ENCODE results near the gene TNFRSF4. TPM values are rescaled to one million over a fixed set of nuclear protein-coding genes. Genes with fewer than 3 reads are reported as not detected.

TNFRSF4 gene
- total RNA-seq, 1 donor from 2014 or later: not detected

DNA sequence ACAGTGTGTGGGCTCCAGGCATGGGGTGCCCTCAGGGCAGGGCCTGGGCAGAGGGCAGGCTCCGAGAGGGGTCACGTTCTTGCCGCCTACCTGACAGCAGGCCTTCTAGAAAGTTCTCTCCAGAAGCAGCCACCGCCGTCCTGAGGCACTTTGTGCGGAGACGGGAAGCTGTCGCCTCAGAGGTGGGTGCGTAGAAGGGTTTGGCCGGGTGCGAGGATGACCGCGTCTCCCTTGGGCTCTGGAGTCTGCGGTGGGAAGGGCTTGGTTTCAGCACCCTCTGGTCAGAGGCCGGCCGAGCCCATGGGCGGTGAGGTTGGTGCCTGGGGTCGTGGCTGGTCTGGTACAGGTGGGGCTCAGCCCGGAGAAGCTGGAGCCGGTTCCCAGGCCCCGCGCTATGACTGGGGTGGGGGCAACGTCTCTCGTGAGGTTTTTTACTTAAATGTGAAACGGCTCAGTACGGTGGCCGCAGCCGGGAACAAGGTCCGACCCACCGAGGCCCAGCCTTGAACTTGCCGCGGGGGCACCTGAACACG, 50.3 kb downstream of the TNFRSF4 start:
- H3K36me3 Mint-ChIP-seq: no peaks in the 10 kb centered on the region

DNA sequence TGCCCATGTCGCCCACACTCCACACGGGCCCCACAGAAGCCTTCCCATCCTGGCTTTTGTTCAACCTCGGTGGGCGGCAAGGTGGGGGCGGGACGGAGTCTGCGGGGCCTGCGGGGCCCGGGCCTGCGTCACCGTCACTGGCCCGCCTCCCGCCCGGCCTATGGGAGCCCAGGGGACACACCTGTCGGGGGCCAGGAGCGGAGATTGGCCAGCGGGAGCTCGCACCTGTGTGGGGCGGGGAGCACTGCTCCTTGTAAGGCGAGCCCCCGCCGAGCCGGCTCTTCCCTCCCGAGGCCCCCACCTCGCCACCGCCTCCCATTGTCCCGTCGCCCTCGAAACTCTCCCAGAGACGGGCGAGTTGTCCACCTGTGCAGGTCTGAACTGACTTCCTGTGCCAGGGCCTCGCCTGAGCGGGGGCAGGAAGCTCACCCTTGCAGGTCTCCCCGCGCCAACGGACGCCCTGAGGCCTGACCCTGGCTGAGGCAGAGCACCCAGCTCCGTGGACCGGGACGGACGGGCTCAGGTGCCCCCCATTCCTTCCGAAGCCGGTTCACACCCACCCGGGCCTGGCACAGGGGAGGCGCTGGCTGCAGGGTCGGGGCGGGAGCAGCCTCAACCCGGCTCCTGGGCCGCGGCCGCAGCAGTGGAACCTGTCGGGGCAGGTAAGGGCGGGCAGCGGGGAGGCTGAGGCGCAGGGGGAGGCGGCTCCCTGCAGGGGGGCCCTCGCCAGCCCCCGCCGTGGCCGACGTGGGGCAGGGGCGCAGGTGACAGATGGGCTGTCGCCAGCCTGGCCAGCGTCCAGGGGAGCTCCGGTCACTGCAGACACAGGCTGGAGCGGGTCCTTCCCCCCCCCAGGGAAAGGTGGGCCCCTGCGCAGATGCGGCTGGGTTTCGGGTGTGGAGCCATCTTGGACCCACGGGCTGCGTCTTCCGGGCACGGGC, 51.1 kb downstream of the TNFRSF4 start:
- DNase-seq (ENCODE audit: low spot score): no peak
- H3K27me3 ChIP-seq: peaks cover 38% of the 10 kb centered on the region
- no peaks in the 10 kb centered on the region for H3K9me3 ChIP-seq (ENCODE audit: low read depth)
- H3K4me3 ChIP-seq: no peak overlapping the region
- Mint-ChIP-seq H3K9me3 (no peaks in the 10 kb centered on the region), H3K4me3 (no peak overlapping the region), H3K27me3 (ENCODE audit: insufficient read depth, low read depth) (peaks cover 9% of the 10 kb centered on the region), H3K4me1 (peaks cover 8% of the 10 kb centered on the region), H3K36me3 (no peaks in the 10 kb centered on the region), H3K27ac (no peak overlapping the region)
- H3K4me1 ChIP-seq: peaks cover 36% of the 10 kb centered on the region
- H3F3A ChIP-seq (ENCODE audit: low read depth): peaks cover 28% of the 10 kb centered on the region
- H3K79me2 ChIP-seq (ENCODE audit: low read depth): no peaks in the 10 kb centered on the region
- no peak for TF ChIP-seq EZH2phosphoT487 (IDR thresholded peaks at IDR 0.05)
- TF ChIP-seq, protein P1, sequence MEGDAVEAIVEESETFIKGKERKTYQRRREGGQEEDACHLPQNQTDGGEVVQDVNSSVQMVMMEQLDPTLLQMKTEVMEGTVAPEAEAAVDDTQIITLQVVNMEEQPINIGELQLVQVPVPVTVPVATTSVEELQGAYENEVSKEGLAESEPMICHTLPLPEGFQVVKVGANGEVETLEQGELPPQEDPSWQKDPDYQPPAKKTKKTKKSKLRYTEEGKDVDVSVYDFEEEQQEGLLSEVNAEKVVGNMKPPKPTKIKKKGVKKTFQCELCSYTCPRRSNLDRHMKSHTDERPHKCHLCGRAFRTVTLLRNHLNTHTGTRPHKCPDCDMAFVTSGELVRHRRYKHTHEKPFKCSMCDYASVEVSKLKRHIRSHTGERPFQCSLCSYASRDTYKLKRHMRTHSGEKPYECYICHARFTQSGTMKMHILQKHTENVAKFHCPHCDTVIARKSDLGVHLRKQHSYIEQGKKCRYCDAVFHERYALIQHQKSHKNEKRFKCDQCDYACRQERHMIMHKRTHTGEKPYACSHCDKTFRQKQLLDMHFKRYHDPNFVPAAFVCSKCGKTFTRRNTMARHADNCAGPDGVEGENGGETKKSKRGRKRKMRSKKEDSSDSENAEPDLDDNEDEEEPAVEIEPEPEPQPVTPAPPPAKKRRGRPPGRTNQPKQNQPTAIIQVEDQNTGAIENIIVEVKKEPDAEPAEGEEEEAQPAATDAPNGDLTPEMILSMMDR (IDR thresholded peaks at IDR 0.05): no peak
- no peak for TF ChIP-seq EZH2 (IDR thresholded peaks at IDR 0.05)
- H3K9ac ChIP-seq: no peak overlapping the region
- no peak overlapping the region for H2AFZ ChIP-seq (replicated peaks)
- no peak overlapping the region for H3K27ac ChIP-seq
- no peaks in the 10 kb centered on the region for H3K36me3 ChIP-seq
- H3K4me2 ChIP-seq: peak overlapping the region; percentile 27
- H4K20me1 ChIP-seq (ENCODE audit: low read depth): no peaks in the 10 kb centered on the region

More for the DNA sequence above, 50.3 kb downstream of the TNFRSF4 start:
- H2AFZ ChIP-seq (replicated peaks): no peak overlapping the region
- H3K9me3 ChIP-seq (ENCODE audit: low read depth): no peaks in the 10 kb centered on the region
- Mint-ChIP-seq H3K27ac (peak overlapping the region; percentile 90), H3K27me3 (ENCODE audit: insufficient read depth, low read depth) (peaks cover 9% of the 10 kb centered on the region), H3K4me1 (peaks cover 8% of the 10 kb centered on the region), H3K4me3 (no peak overlapping the region), H3K9me3 (no peaks in the 10 kb centered on the region)
- no peak overlapping the region for H3K4me3 ChIP-seq
- no peaks in the 10 kb centered on the region for H3K79me2 ChIP-seq (ENCODE audit: low read depth)
- H3K4me1 ChIP-seq: peaks cover 29% of the 10 kb centered on the region
- TF ChIP-seq EZH2 (IDR thresholded peaks at IDR 0.05) (no peak), EZH2phosphoT487 (IDR thresholded peaks at IDR 0.05) (no peak)
- TF ChIP-seq, protein P1 (IDR thresholded peaks at IDR 0.05): no peak
- peaks cover 25% of the 10 kb centered on the region for H3F3A ChIP-seq (ENCODE audit: low read depth)
- H4K20me1 ChIP-seq (ENCODE audit: low read depth): no peaks in the 10 kb centered on the region
- H3K27ac ChIP-seq: no peak overlapping the region
- no peak for DNase-seq (ENCODE audit: low spot score)
- H3K9ac ChIP-seq: no peak overlapping the region
- H3K36me3 ChIP-seq: no peaks in the 10 kb centered on the region
- H3K27me3 ChIP-seq: peaks cover 38% of the 10 kb centered on the region
- H3K4me2 ChIP-seq: no peak overlapping the region

DNA sequence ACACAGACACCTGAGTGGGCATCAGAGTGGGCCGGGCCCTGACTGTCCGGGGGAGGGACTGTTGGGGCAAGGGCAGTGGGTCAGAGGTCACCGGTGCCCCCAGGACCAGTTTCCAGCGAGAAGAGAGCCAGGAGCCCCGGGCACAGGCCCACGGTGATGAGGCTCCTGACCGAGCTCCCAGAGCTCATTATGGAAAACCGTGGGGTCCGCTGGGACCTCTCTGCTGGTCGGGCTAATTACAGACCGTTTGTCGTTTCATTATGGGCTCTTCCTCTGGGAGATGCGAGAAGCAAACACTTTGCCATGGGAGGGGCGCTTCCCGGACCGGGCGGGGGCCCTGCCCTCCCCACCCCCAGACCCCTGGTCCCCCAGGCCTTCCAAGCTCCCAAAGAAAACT, 52.3 kb downstream of the TNFRSF4 start:
- H3K9ac ChIP-seq: no peak overlapping the region
- H3K4me3 ChIP-seq: no peak overlapping the region
- no peaks in the 10 kb centered on the region for H3K79me2 ChIP-seq (ENCODE audit: low read depth)
- peaks cover 38% of the 10 kb centered on the region for H3K27me3 ChIP-seq
- no peak overlapping the region for H3K4me2 ChIP-seq
- no peak for DNase-seq (ENCODE audit: low spot score)
- Mint-ChIP-seq H3K9me3 (no peaks in the 10 kb centered on the region), H3K27me3 (ENCODE audit: insufficient read depth, low read depth) (peaks cover 9% of the 10 kb centered on the region), H3K4me1 (peaks cover 8% of the 10 kb centered on the region), H3K27ac (no peak overlapping the region), H3K36me3 (no peaks in the 10 kb centered on the region), H3K4me3 (no peak overlapping the region)
- H3K36me3 ChIP-seq: no peaks in the 10 kb centered on the region
- H3K4me1 ChIP-seq: peaks cover 36% of the 10 kb centered on the region
- TF ChIP-seq EZH2phosphoT487 (IDR thresholded peaks at IDR 0.05) (no peak), EZH2 (IDR thresholded peaks at IDR 0.05) (no peak)
- TF ChIP-seq, protein P1 (IDR thresholded peaks at IDR 0.05): no peak
- H4K20me1 ChIP-seq (ENCODE audit: low read depth): no peaks in the 10 kb centered on the region
- no peak overlapping the region for H2AFZ ChIP-seq (replicated peaks)
- no peaks in the 10 kb centered on the region for H3K9me3 ChIP-seq (ENCODE audit: low read depth)
- H3F3A ChIP-seq (ENCODE audit: low read depth): peaks cover 28% of the 10 kb centered on the region
- H3K27ac ChIP-seq: no peak overlapping the region

MicroRNAs encoded within 50 kb of the gene (microRNA counts, 767-probe panel; counts per million panel counts)
- microRNA hsa-miR-200a-3p: 460 counts per million, percentile 90 among the panel's probes with 10 or more counts
- microRNA hsa-miR-200b-3p: 5,418 counts per million, percentile 91 among the panel's probes with 10 or more counts
- 460 counts per million, percentile 90 among the panel's probes with 10 or more counts for microRNA hsa-miR-429

Small RNA genes lying within 50 kb of the gene (microRNA-seq; reads per million reads assigned to microRNA genes)
- gene MIR200A (17.4 reads per million, percentile 49 among the genes with 10 or more reads in this experiment), gene MIR200B (82.1 reads per million, percentile 73 among the genes with 10 or more reads in this experiment), gene MIR429 (25.2 reads per million, percentile 57 among the genes with 10 or more reads in this experiment)

Small RNA genes lying within 50 kb of the gene (small RNA-seq; reads per million reads assigned to genes)
- gene MIR200A (0.14 reads per million), gene MIR200B (4.4 reads per million, percentile 93 among the genes with 10 or more reads in this experiment), gene MIR429 (not detected)

Other genes with a start within 250 kb of the TNFRSF4 start
- gene PLEKHN1, start 247.7 kb downstream of the TNFRSF4 start, total RNA-seq (ENCODE audit: low replicate concordance): 0.09 TPM in 1 of 2 replicates, not detected in the other
- not detected in 2 replicates for gene PERM1, start 232.1 kb downstream of the TNFRSF4 start, total RNA-seq (ENCODE audit: low replicate concordance)
- 7.6 and 35.7 TPM in 2 replicates for gene HES4, start 214.1 kb downstream of the TNFRSF4 start, total RNA-seq (ENCODE audit: low replicate concordance)
- 22.4 and 33.6 TPM in 2 replicates for gene ISG15, start 200.7 kb downstream of the TNFRSF4 start, total RNA-seq (ENCODE audit: low replicate concordance)
- gene AGRN, start 194.0 kb downstream of the TNFRSF4 start, total RNA-seq (ENCODE audit: low replicate concordance): 34.1 and 142 TPM in 2 replicates
- not detected in 2 replicates for gene RNF223, start 139.8 kb downstream of the TNFRSF4 start, total RNA-seq (ENCODE audit: low replicate concordance)
- 8.0 and 24.0 TPM in 2 replicates for gene C1orf159, start 98.1 kb downstream of the TNFRSF4 start, total RNA-seq (ENCODE audit: low replicate concordance)
- 0.22 TPM in 1 of 2 replicates, not detected in the other for gene TTLL10, start 40.3 kb downstream of the TNFRSF4 start, total RNA-seq (ENCODE audit: low replicate concordance)
- gene TNFRSF18, start 7.6 kb downstream of the TNFRSF4 start, total RNA-seq (ENCODE audit: low replicate concordance): not detected in 2 replicates
- gene SDF4, start 17.8 kb upstream of the TNFRSF4 start, total RNA-seq (ENCODE audit: low replicate concordance): 16.6 and 43.4 TPM in 2 replicates
- gene B3GALT6, start 18.1 kb upstream of the TNFRSF4 start, total RNA-seq (ENCODE audit: low replicate concordance): 15.8 and 32.4 TPM in 2 replicates
- 0.28 and 2.1 TPM in 2 replicates for gene C1QTNF12, start 32.6 kb upstream of the TNFRSF4 start, total RNA-seq (ENCODE audit: low replicate concordance)
- gene UBE2J2, start 59.7 kb upstream of the TNFRSF4 start, total RNA-seq (ENCODE audit: low replicate concordance): 32.9 and 39.2 TPM in 2 replicates
- 0.41 and 4.7 TPM in 2 replicates for gene SCNN1D, start 66.3 kb upstream of the TNFRSF4 start, total RNA-seq (ENCODE audit: low replicate concordance)
- gene ACAP3, start 93.8 kb upstream of the TNFRSF4 start, total RNA-seq (ENCODE audit: low replicate concordance): 10.7 and 24.6 TPM in 2 replicates
- gene PUSL1, start 94.4 kb upstream of the TNFRSF4 start, total RNA-seq (ENCODE audit: low replicate concordance): 3.7 and 22.5 TPM in 2 replicates
- gene INTS11, start 110.5 kb upstream of the TNFRSF4 start, total RNA-seq (ENCODE audit: low replicate concordance): 62.4 and 116 TPM in 2 replicates
- gene CPTP, start 110.6 kb upstream of the TNFRSF4 start, total RNA-seq (ENCODE audit: low replicate concordance): 1.0 and 13.5 TPM in 2 replicates
- gene TAS1R3, start 117.1 kb upstream of the TNFRSF4 start, total RNA-seq (ENCODE audit: low replicate concordance): 0.22 TPM in 1 of 2 replicates, not detected in the other
- gene DVL1, start 135.3 kb upstream of the TNFRSF4 start, total RNA-seq (ENCODE audit: low replicate concordance): 14.5 and 64.1 TPM in 2 replicates
- 6.8 and 24.0 TPM in 2 replicates for gene MXRA8, start 144.4 kb upstream of the TNFRSF4 start, total RNA-seq (ENCODE audit: low replicate concordance)
- gene AURKAIP1, start 161.1 kb upstream of the TNFRSF4 start, total RNA-seq (ENCODE audit: low replicate concordance): 26.4 and 82.2 TPM in 2 replicates
- 143 and 198 TPM in 2 replicates for gene CCNL2, start 185.2 kb upstream of the TNFRSF4 start, total RNA-seq (ENCODE audit: low replicate concordance)
- 89.0 and 96.1 TPM in 2 replicates for gene MRPL20, start 193.1 kb upstream of the TNFRSF4 start, total RNA-seq (ENCODE audit: low replicate concordance)
- gene ANKRD65, start 207.1 kb upstream of the TNFRSF4 start, total RNA-seq (ENCODE audit: low replicate concordance): 0.15 and 1.7 TPM in 2 replicates
- 2.4 and 7.0 TPM in 2 replicates for gene VWA1, start 221.5 kb upstream of the TNFRSF4 start, total RNA-seq (ENCODE audit: low replicate concordance)
- not detected in 2 replicates for gene ATAD3C, start 235.5 kb upstream of the TNFRSF4 start, total RNA-seq (ENCODE audit: low replicate concordance)